Endothelial cell of umbilical vein (primary cell): Measurements from ENCODE around the gene CMSS1.

Source experiments
- CTCF ChIP-seq, 2 donors: IDR thresholded peaks; 1 replicate in 1 of 2; 2 replicates in 1 of 2; pipeline ENCODE4 v1.5.1; 2011; ENCODE audit warnings: low read length in 2 of 2, mild to moderate bottlenecking in 2 of 2, moderate library complexity in 2 of 2, control low read depth in 1 of 2, inconsistent platforms in 1 of 2, low read depth in 1 of 2; ENCODE audit not compliant: insufficient read depth in 1 of 2; ENCODE audit errors: extremely low read depth in 1 of 2
- EZH2 ChIP-seq: IDR thresholded peaks from 2 replicates; pipeline ENCODE4 v1.6.1; 2012; ENCODE audit warnings: borderline replicate concordance, low read depth, mild to moderate bottlenecking, moderate library complexity, low read length, inconsistent platforms; ENCODE audit not compliant: severe bottlenecking
- POLR2AphosphoS5 ChIP-seq: IDR thresholded peaks from 2 replicates; pipeline ENCODE4 v1.6.1; 2012; ENCODE audit warnings: low read depth, mild to moderate bottlenecking, control low read depth, low read length, moderate library complexity; ENCODE audit not compliant: insufficient read depth

GRCh38 chr3:99772171-99772570 is 45.5 kb upstream of the CMSS1 start:
- TF ChIP-seq CTCF (IDR thresholded peaks at IDR 0.05; ENCODE audit: extremely low read depth in 1 of 2, insufficient read depth in 1 of 2, low read depth in 1 of 2, low read length in 2 of 2) (no peak), POLR2AphosphoS5 (no peak), EZH2 (no peak)
